HG03280 (cell line): ENCODE results near the gene FOXJ3.

Source experiments
- ATAC-seq: cut with Tn5 transposase; IDR thresholded peaks from one replicate; pipeline ENCODE4 v1.9.1; 2021; ENCODE audit warnings: mild to moderate bottlenecking, moderate library complexity; ENCODE audit not compliant: unreplicated experiment

The FOXJ3 gene

GRCh38 chr1:42311897-42312296 is 23.1 kb downstream of the FOXJ3 start:
- ATAC-seq: no peak

DNA sequence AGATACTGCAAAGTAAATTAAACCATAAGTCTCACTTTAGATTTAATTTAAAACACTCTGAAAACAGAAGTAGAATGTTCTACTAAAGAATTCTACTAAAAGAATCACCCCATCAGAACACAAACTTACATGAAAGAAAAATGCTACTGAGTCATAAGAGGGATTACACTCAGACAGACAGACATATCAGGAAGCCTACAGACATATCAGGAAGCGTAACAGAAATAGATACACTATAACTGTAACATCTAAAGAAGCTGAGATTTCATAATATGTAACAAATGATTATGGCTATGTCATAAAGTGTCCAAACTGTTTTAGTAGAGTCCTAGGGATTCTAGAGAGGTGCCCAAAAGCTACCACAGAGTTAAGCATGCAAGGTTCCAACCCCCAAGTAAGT is 23.9 kb downstream of the FOXJ3 start:
- no peak for ATAC-seq

- no peak for ATAC-seq
Observed at GRCh38 chr1:42306977-42307376, 28.1 kb downstream of the FOXJ3 start.

DNA sequence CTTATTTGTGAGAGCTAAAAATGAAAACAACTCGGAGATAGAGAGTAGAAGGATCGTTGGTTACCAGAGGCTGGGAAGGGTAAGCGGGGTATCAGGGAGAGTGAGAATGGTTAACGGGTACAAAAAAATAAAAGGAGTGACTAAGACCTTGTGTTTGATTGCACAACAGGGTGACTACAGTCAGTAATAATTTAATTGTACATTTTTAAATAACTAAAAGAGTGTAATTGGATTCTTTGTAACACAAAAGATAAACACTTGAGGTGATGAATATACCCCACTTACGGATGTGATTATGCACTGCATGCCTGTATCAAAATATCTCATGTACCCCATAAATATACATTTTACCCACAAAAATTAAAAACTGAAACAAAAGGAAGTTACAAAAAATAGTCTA is 29.4 kb downstream of the FOXJ3 start:
- no peak for ATAC-seq

DNA sequence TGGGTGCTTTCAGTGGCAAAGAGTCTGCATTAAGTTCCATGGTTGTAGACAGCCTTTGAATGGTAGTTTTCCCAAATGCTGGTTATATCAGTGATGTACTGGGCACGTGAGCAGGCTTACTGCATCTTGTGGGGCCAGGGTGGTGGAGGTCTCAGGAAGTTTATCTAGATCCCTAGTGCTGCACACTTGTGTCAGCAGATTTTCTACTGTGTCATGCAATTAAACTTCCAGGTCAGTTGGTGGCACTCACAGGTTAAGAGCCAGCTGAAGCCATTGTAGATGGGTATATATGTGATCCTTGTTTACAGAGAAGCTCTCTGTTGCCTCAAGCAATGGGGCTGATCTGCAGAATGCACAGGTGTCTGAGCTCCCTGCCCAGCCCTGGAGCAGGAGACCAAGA is 33.0 kb downstream of the FOXJ3 start:
- ATAC-seq: no peak

DNA sequence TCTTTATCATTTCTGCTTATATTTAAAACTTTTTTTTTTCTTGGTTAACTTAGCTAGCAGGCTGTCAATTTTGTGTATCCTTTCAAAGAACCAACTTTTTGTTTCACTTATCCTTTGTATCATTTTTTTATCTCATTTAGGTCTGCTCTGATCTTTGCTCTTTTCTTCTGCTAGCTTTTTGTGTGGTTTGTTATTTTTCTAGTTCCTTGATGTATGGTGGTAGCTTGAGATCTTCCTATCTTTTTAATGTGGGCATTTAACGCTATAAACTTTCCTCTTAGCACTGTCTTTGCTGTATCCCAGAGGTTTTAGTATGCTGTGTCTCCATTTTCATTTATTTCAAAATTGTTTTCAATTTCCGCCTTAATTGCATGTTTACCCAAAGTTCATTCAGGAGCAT is 36.5 kb downstream of the FOXJ3 start:
- ATAC-seq: no peak

- ATAC-seq: no peak
Observed at GRCh38 chr1:42295816-42296215, 39.2 kb downstream of the FOXJ3 start.

DNA sequence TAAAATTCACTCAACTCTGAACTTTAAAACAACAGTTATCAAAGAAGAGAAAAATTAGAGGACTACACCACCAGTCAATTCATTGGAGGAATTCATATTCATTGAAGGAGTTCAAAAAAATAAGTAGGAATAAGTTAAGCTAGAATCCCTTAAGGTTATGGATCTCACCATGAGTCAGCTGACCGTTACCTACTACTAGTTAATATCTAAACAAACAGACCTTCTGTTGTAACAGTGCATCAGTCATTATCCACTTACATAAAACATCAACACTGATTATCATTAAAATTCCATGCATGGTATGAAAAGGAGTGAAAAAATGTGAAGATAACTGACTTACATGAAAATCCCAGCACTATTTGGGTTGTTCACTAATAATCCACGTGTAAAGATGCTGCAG is 44.9 kb downstream of the FOXJ3 start:
- ATAC-seq: no peak

DNA sequence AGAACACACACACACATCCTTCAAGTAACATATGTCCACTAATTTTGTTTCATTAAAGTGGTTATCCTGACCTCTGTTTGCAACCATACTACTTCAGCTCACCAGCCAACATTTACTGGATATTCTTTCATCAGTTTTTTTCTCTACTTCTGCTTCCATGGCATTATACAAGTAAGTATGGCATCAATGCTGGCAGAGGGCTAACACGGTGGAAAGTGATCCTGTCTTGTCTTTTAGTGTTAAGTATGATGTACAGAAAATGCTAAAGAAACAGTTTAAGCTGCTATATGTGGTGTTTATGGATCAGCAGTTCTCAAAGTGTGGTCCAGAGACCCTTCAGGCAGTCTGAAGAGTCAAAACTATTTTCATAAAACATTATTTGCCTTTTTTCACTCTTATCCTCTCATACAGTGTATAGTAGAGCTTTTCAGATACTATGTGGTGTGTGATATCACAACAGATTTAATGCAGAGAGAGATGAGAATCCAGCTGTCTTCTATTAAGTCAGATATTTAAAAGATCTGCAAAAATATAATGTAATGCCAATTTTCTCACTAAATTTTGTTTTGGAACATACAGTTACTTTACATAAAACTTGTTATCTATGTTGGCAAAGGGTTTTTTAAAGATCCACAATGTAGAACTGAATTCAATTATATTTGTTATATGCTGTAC is 46.6 kb downstream of the FOXJ3 start:
- no peak for ATAC-seq

GRCh38 chr1:42282867-42283583 is 52.0 kb downstream of the FOXJ3 start:
- ATAC-seq: no peak

DNA sequence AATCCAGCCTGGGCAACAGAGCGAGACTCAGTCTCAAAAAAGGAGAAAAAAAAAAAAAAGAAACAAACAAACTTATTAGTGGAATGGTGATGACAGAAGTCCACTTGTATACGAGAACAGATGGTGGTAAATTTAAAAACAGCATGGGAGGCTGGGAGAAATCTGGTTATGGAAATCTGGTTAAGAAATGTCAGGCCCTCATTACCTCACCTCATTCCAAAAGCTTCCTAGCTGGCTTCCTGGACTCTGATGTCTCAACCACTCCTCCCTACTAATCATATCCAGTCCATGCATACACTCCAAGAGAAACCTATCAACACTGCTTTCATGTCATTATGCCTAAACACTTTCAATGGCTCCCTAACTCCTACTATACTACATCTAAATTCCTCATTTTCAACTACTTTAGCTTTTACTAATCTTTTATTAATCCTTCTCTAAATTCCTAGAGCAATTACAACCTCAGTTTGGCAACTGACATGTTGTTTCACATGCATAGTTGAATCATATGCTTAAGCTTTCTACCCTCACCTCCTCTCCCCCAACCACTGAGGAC is 52.9 kb downstream of the FOXJ3 start:
- no peak for ATAC-seq

DNA sequence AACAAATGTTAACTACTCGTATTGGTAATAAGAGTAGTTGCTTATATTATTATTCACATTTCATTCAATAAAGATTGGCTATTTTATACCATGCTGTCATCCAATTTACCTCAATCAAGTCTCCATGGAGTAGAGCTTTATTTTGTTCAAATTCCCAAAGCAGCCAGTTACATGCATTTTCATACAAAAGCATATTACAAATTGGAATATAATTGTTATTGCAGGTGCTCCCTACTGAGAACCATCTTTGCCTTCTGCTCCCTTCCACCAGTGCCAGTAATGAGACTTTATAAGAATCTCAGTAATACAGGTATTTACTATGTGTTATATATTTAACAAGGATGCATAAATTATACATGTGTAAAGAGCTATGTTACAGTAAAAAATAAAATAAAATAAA is 54.2 kb downstream of the FOXJ3 start:
- no peak for ATAC-seq

DNA sequence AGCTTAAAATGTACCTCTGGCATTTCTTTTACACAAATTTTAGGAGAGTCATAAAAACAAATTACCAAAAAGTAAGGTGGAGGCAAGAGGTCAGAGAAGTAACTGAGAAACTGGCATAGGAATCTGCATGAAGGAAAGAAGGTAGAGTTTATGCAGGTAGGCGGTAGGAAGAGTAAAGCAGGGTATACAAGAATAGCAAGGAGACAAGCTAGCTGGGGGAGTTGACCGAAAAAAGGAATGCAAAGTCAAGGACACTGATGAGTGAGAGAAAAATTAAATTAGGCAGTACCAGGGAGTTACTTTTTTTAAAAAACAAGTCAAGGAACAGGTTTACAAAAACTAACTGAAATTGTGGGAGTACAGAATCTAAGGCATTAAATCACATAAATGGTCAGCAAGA is 56.0 kb downstream of the FOXJ3 start:
- no peak for ATAC-seq

- no peak for ATAC-seq
Observed at GRCh38 chr1:42272920-42273319, 62.1 kb downstream of the FOXJ3 start.

- ATAC-seq: no peak
Observed at GRCh38 chr1:42267904-42268303, 67.1 kb downstream of the FOXJ3 start.

GRCh38 chr1:42266253-42267135 is 68.5 kb downstream of the FOXJ3 start:
- no peak for ATAC-seq

DNA sequence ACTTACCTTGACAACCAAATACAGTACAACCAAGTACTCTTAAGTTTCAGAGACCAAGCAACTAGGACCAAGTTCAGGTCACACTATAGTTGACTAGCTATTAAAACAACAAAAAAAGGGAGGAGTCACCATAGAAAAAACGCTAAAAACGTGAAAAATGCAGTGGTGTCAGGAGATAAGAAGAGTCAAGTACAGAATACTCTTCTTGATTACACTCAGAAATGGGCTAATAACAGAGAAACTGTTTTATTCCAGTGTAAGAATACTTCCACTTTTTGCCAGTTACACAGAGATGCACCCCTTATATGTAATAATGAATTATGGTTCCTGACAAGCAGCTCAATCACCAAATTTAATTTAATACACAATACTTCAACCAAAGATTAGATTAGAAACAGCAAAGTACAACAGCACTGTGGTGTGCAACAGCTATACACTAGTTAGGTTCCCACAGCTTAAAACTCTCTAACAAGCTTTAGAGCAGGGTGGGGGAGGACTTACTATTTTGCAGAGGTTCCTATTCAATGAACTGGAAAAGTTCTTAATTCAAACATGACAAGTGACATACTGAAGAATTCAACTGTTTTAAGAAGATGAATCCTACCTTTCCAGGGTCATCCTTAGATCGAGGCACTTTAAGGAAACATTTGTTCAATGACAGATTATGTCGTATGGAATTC is 70.4 kb downstream of the FOXJ3 start:
- ATAC-seq: no peak

DNA sequence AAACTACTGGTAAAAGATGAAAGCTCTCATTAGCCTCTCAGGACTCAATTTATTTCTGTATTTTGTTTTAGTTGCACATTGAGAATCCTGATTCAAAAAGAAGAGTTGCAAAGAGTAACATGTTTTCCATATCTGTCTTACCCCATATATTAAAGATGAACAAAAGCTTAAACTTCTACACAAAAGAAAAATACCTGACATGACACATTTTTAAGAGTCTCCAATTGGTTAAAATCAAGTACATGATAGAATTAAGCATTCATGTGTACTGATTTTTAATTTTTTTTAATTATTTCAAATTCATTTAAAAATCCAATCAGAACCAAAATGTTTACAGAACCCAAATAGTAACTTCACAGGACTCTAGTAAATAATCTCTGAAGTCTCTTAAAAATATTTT is 72.0 kb downstream of the FOXJ3 start:
- ATAC-seq: no peak

DNA sequence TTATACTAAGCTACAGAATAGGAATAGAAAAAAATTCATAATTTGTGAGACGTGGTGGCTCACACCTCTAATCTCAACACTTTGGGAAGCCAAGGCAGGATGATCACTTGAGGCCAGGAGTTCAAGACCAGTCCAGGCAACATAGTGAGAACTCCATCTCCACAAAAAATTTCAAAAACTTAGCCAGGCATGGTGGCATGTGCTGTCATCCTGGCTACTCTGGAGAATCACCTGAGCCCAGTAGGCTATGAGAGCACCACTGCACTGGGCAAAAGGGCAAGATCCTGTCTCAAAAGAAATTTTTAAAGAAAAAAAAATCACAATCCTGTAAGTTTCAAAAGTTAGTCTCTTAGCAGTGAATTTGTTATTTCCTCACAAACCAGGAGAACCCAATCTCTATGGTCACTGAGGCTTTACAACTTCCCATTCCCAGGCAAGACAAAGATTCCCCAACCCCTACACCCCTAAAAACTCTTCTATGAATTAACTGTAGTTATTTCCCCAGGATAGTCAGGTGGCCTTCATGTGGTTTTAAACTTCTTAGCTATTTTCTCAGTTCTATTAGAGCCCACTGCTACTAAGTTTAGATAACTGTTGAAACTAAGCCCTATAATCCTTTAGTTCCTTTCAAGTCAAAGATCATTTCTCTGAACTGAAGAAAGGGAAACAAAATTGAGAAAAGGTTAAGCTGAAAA is 74.5 kb downstream of the FOXJ3 start:
- ATAC-seq: no peak

GRCh38 chr1:42259739-42260064 is 75.3 kb downstream of the FOXJ3 start:
- ATAC-seq: no peak
